Epithelial cell of proximal tubule (primary cell): ENCODE measurements around the gene CXCL12. TPM values are rescaled to one million over a fixed set of nuclear protein-coding genes. Genes with fewer than 3 reads are reported as not detected.

ENCODE experiments used
- DNase-seq: peaks from one replicate; pipeline ENCODE4 v3.0.0-alpha.2; 2011; ENCODE audit warnings: low read depth
- H3K4me3 ChIP-seq: 2 replicates; pipeline ENCODE4 v1.5.1; 2011; ENCODE audit warnings: low read depth, mild to moderate bottlenecking, low read length
- total RNA-seq: library from RNA; depleted of rRNA; stranded (reverse); fragments of >200 nt; gene quantifications from 2 replicates; pipeline ENCODE4 v1.2.3, GENCODE V29; 2015
- TF ChIP-seq, protein P1 (sequence below): conservative IDR thresholded peaks from 2 replicates; pipeline ENCODE4 v1.5.1; 2012; ENCODE audit warnings: low read depth, mild to moderate bottlenecking, low read length

CXCL12 gene
- total RNA-seq, 1 donor from 2014 or later, result 0.46 TPM

DNA sequence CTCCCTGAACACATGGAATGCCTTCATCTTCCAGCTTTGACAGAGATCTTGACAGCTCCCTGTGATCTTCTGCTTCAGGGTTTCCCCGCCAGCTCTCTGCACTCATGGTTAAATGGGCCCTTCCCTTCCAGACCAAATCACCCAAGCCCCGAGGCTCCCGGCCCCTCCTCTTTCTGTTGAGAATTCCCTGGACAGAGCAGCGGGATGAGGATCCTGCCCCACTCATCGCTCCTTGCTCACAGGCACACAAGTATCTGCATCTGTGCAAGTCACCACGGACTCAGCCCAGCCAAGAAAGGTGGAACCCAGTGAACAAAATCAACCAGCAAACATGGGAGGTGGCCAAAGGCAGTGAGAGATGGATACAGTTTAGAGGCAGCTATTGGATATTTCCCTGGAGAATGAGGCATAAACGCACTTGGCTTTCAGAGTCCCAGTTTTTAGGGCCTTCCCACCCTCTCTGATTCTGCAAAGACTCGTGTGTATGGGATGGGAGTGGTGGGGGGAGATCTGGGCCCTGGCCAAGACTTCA is 37.7 kb upstream of the CXCL12 start:
- TF ChIP-seq, protein P1, sequence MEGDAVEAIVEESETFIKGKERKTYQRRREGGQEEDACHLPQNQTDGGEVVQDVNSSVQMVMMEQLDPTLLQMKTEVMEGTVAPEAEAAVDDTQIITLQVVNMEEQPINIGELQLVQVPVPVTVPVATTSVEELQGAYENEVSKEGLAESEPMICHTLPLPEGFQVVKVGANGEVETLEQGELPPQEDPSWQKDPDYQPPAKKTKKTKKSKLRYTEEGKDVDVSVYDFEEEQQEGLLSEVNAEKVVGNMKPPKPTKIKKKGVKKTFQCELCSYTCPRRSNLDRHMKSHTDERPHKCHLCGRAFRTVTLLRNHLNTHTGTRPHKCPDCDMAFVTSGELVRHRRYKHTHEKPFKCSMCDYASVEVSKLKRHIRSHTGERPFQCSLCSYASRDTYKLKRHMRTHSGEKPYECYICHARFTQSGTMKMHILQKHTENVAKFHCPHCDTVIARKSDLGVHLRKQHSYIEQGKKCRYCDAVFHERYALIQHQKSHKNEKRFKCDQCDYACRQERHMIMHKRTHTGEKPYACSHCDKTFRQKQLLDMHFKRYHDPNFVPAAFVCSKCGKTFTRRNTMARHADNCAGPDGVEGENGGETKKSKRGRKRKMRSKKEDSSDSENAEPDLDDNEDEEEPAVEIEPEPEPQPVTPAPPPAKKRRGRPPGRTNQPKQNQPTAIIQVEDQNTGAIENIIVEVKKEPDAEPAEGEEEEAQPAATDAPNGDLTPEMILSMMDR, result no peak
- DNase-seq, result no peak
- no peak overlapping the region for H3K4me3 ChIP-seq

DNA sequence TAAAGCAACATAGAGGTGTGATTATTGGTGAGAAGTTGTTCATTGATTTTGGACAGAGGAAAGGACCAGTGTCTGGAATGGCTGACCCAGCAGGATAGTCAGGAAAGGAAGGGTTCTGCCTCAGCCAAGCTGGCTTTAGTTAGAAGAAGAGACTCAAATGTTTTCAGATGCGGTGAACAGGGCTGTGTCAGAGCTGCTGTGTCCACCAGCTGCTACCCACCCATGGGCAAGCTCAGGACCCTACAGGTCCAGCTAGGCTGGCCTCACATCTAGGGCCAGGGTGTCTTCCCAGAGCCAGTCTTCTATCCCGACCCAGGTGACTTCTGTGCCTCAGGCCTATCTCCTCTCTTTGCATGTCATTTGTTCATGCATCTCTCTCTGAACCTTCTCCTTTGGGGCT is 37.3 kb upstream of the CXCL12 start:
- TF ChIP-seq, protein P1, result no peak
- DNase-seq, result no peak
- H3K4me3 ChIP-seq, result no peak overlapping the region

DNA sequence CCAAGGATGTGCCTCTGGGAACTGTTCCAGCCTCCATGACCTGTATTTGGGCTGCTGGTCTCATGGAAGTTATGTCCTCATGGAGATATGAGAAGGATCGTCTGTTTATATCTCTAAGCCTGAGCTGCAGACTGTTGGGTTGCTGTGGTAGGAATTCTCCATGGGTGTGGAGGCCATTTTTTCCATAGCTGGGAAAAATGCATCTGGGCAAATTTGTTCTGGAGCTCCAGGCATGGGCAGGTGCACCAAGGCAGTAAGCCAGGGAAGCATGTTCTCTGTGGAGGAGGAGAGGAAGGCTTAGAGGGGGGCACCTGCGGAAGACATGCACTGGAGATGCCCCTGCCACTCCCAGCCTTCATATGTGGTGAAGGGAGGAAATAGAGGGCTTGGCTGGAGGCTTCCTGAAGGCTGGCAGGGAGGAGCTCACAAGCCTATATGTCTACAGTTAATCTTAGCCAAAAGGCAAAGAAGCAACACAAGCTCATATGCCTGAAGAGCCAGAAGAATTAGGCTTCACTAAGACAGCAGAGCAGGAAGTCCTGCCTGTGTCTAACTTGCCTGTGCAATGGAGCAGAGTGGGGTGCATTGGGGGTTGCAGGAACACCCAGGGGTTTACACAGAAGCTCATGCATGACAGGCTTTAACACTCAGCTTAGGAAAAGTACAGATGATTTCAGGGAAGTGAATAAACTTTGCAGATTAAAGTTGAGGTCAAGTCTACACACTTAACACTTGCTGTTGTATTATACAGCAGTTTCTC is 35.1 kb upstream of the CXCL12 start:
- H3K4me3 ChIP-seq, result no peak overlapping the region
- DNase-seq, result no peak
- TF ChIP-seq, protein P1, result no peak

DNA sequence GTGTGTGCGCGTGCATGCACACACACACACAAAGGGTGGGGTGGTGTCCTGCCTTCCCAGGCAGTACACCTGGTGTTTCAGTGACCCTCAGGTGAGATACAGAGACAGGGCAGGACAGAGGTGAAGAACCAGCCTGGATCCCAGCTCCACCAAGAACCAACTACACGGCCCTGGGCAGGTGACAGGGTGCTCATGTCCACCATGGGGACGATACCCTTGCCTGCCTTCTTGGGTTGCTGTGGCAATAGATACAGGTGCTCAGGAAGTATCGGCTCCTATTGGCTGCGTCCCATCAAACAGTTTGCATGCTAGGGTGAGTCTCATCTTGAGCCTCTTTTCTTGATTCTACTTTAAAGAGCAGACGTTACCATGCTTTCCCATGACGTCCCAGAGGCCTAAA is 33.7 kb upstream of the CXCL12 start:
- H3K4me3 ChIP-seq, result no peak overlapping the region
- TF ChIP-seq, protein P1, result no peak
- no peak for DNase-seq

DNA sequence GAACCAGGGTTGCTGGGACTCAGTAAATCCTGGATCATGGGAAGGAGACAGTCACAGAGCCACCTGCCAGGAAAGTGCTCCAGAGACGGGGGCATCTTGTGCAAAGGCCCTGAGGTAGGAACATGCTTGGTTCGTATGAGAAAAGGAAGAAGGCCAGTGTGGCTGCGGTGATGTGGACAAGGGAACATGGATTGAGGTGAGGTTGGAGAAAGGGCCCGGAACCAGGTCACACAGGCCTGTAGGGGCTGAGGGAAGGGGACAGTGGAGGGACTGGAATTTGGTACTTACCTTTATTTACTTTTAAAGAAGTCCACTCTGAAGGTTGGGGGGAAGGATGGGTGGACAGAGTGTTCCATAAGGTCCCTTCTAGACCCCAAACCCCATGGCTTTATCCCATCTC is 32.9 kb upstream of the CXCL12 start:
- no peak overlapping the region for H3K4me3 ChIP-seq
- TF ChIP-seq, protein P1, result no peak
- DNase-seq, result no peak

DNA sequence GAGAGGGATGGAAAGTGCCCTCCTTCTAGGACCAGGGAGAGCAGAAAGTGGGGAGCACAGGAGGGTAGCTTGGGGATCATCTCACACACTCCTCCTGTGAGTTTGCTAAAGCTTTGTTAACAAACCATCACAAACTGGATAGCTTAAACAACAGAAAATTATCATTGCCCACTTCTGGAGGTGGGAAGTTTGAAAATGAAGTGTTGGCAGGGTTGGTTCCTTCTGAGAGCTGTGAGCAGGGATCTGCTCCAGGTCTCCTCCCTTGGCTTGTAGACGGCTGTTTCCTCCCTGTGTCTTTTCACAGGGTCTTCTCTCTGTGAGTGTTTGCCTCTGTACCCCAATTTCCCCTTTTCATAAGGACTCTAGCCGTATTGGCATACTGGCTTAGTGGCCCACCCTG is 32.0 kb upstream of the CXCL12 start:
- DNase-seq, result no peak
- H3K4me3 ChIP-seq, result no peak overlapping the region
- TF ChIP-seq, protein P1, result no peak
